Ishikawa (cell line): ENCODE results near the gene WDR54.

Experiments used
- CEBPB ChIP-seq: IDR thresholded peaks from 2 replicates; pipeline ENCODE4 v1.6.1; 2012
- CREB1 ChIP-seq: IDR thresholded peaks from 2 replicates; pipeline ENCODE4 v1.6.1; 2012; ENCODE audit warnings: low read depth
- EGR1 ChIP-seq: IDR thresholded peaks from 2 replicates; pipeline ENCODE4 v1.6.1; 2012
- EP300 ChIP-seq: IDR thresholded peaks from 2 replicates; pipeline ENCODE4 v1.6.1; 2012; ENCODE audit warnings: borderline replicate concordance
- FOXM1 ChIP-seq: IDR thresholded peaks from 2 replicates; pipeline ENCODE4 v1.6.1; 2012; ENCODE audit warnings: low read depth, borderline replicate concordance
- NFIC ChIP-seq: IDR thresholded peaks from 2 replicates; pipeline ENCODE4 v1.6.1; 2012
- RAD21 ChIP-seq: IDR thresholded peaks from 2 replicates; pipeline ENCODE4 v1.6.1; 2012; ENCODE audit warnings: low read depth
- REST ChIP-seq: IDR thresholded peaks from 2 replicates; pipeline ENCODE4 v1.6.1; 2012; ENCODE audit warnings: low read depth, mild to moderate bottlenecking
- TAF1 ChIP-seq: IDR thresholded peaks from 2 replicates; pipeline ENCODE4 v1.6.1; 2012; ENCODE audit warnings: low read depth, mild to moderate bottlenecking
- TCF12 ChIP-seq: IDR thresholded peaks from 2 replicates; pipeline ENCODE4 v1.6.1; 2012; ENCODE audit warnings: low read depth
- TEAD4 ChIP-seq: IDR thresholded peaks from 2 replicates; pipeline ENCODE4 v1.6.1; 2012
- USF1 ChIP-seq: IDR thresholded peaks from 2 replicates; pipeline ENCODE4 v1.6.1; 2012
- YY1 ChIP-seq: IDR thresholded peaks from 2 replicates; pipeline ENCODE4 v1.6.1; 2012; ENCODE audit warnings: low read depth
- ZBTB7A ChIP-seq: IDR thresholded peaks from 2 replicates; pipeline ENCODE4 v1.6.1; 2012; ENCODE audit warnings: low read depth
- TF ChIP-seq, protein P1 (sequence below): IDR thresholded peaks from 2 replicates; pipeline ENCODE4 v1.6.1; 2012

The WDR54 gene

GRCh38 chr2:74462054-74462785 lies 40.7 kb downstream of the WDR54 start:
- no peak for TF ChIP-seq CEBPB
- TF ChIP-seq TAF1, result no peak
- no peak for TF ChIP-seq CREB1
- TF ChIP-seq EGR1, result no peak
- no peak for TF ChIP-seq FOXM1
- TF ChIP-seq TEAD4, result no peak
- no peak for TF ChIP-seq USF1
- no peak for TF ChIP-seq REST
- TF ChIP-seq RAD21, result no peak
- TF ChIP-seq TCF12, result no peak
- no peak for TF ChIP-seq NFIC
- TF ChIP-seq EP300, result no peak
- TF ChIP-seq YY1, result no peak

- TF ChIP-seq NFIC (no peak), FOXM1 (no peak), CREB1 (no peak), TAF1 (no peak), EP300 (no peak), TEAD4 (no peak), RAD21 (no peak), YY1 (no peak), REST (no peak), USF1 (no peak), CEBPB (no peak)
- TF ChIP-seq, protein P1, sequence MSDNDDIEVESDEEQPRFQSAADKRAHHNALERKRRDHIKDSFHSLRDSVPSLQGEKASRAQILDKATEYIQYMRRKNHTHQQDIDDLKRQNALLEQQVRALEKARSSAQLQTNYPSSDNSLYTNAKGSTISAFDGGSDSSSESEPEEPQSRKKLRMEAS, result no peak
These were observed 41.2 kb downstream of the WDR54 start for GRCh38 chr2:74462786-74463105.

- TF ChIP-seq NFIC (no peak), FOXM1 (no peak), USF1 (no peak), RAD21 (no peak), YY1 (no peak), TCF12 (no peak), CEBPB (no peak), TEAD4 (no peak), EP300 (no peak), TAF1 (no peak), EGR1 (no peak), ZBTB7A (no peak), CREB1 (no peak), REST (no peak)
- TF ChIP-seq, protein P1, result no peak
These were observed 42.9 kb downstream of the WDR54 start for GRCh38 chr2:74464406-74464805.
